ENCODE measurements around the gene CMTM4.
A peak's percentile ranks its signal among the peaks of the same experiment; 100 is the strongest.

CMTM4 gene

GRCh38 chr16:66673691-66674090 lies 22.9 kb downstream of the CMTM4 start:
- DNase-seq (ENCODE audit: low spot score) = no peak

GRCh38 chr16:66670691-66671388 lies 25.7 kb downstream of the CMTM4 start:
- DNase-seq (ENCODE audit: low spot score) = no peak

- peak; percentile 71 for DNase-seq (ENCODE audit: low spot score)
These were observed 27.6 kb downstream of the CMTM4 start for GRCh38 chr16:66668777-66669444.

- DNase-seq (ENCODE audit: low spot score) = no peak
These were observed 28.6 kb downstream of the CMTM4 start for GRCh38 chr16:66667944-66668343.

- DNase-seq (ENCODE audit: low spot score) = peak; percentile 51
These were observed 33.9 kb downstream of the CMTM4 start for GRCh38 chr16:66662445-66663194.

- DNase-seq (ENCODE audit: low spot score) = peak; percentile 32
These were observed 34.7 kb downstream of the CMTM4 start for GRCh38 chr16:66661671-66662346.

GRCh38 chr16:66661210-66661560 lies 35.4 kb downstream of the CMTM4 start:
- DNase-seq (ENCODE audit: low spot score) = no peak

GRCh38 chr16:66660422-66661209 lies 35.9 kb downstream of the CMTM4 start:
- DNase-seq (ENCODE audit: low spot score) = peak; percentile 88

- DNase-seq (ENCODE audit: low spot score) = no peak
These were observed 37.7 kb downstream of the CMTM4 start for GRCh38 chr16:66658860-66659190.

- DNase-seq (ENCODE audit: low spot score) = no peak
These were observed 38.2 kb downstream of the CMTM4 start for GRCh38 chr16:66658143-66658859.

- DNase-seq (ENCODE audit: low spot score) = no peak
These were observed 40.0 kb downstream of the CMTM4 start for GRCh38 chr16:66656547-66656946.

- no peak for DNase-seq (ENCODE audit: low spot score)
These were observed 42.8 kb downstream of the CMTM4 start for GRCh38 chr16:66653581-66654350.

- no peak for DNase-seq (ENCODE audit: low spot score)
These were observed 43.7 kb downstream of the CMTM4 start for GRCh38 chr16:66652661-66653360.

- DNase-seq (ENCODE audit: low spot score) = no peak
These were observed 44.6 kb downstream of the CMTM4 start for GRCh38 chr16:66651965-66652364.

GRCh38 chr16:66651474-66651765 lies 45.1 kb downstream of the CMTM4 start:
- no peak for DNase-seq (ENCODE audit: low spot score)

- peak; percentile 84 for DNase-seq (ENCODE audit: low spot score)
These were observed 45.7 kb downstream of the CMTM4 start for GRCh38 chr16:66650707-66651473.

GRCh38 chr16:66649636-66650205 lies 46.8 kb downstream of the CMTM4 start:
- DNase-seq (ENCODE audit: low spot score) = no peak

GRCh38 chr16:66649167-66649566 lies 47.4 kb downstream of the CMTM4 start:
- no peak for DNase-seq (ENCODE audit: low spot score)

- no peak for DNase-seq (ENCODE audit: low spot score)
These were observed 48.7 kb downstream of the CMTM4 start for GRCh38 chr16:66647866-66648265.

Measured in AG08395 (cell line).